Posterior vena cava (tissue), 2 donors: Measurements from ENCODE around the gene PARD3B. TPM values are rescaled to one million over a fixed set of nuclear protein-coding genes. Genes with fewer than 3 reads are reported as not detected.

Source experiments
- DNase-seq: peaks from one replicate; pipeline ENCODE4 v3.0.0-alpha.2; 2020; ENCODE audit warnings: low spot score
- intact Hi-C, 2 donors: fragments of 100-400 bp; cut with DNase I; formaldehyde crosslinking; loops; one replicate each; pipeline versions ENCODE4 v1.14.1 to v1.14.2; 2022 to 2023
- total RNA-seq, 2 donors: library from RNA; stranded (reverse); fragmentation: NEBNext Ultra II Directional; extraction: Animal tissue kit (Norgen Biotek cat#: 25700); gene quantifications; one replicate each; pipeline ENCODE4 v1.2.1, GENCODE V29; 2021
- donor health status: DM: yes; HTN: yes; CAD: no.
- donor health status: DM: yes; HTN: yes; CAD: no.

Gene PARD3B
- total RNA-seq, 2 donors from 2014 or later: 37.0 to 48.1 TPM

GRCh38 chr2:204578928-204579598 lies 33.8 kb downstream of the PARD3B start:
- intact Hi-C loops: no loop called here
- no peak for DNase-seq

DNA sequence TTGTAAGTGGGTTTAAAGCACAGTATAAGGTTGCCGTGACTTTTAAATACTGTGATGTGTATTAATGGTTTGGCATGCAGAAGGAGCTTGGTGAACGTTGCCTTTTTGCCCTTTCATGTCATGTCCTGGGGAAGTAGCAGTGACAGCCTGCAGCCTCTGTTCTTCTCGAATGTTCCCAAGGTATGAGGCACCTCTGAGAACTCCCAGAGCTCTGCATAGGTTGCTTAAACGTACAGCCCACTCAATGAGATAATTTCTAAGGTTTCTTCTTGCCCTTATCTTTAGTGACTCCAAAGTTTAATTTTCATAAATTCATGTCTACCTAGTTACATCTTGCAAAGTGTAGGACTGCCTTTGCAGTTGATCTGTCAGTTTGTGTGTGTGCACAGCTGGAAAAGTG lies 36.7 kb downstream of the PARD3B start:
- no peak for DNase-seq
- intact Hi-C loops: no loop called here

- intact Hi-C loops: no loop called here
Observed at GRCh38 chr2:204583773-204584172, 38.5 kb downstream of the PARD3B start.

DNA sequence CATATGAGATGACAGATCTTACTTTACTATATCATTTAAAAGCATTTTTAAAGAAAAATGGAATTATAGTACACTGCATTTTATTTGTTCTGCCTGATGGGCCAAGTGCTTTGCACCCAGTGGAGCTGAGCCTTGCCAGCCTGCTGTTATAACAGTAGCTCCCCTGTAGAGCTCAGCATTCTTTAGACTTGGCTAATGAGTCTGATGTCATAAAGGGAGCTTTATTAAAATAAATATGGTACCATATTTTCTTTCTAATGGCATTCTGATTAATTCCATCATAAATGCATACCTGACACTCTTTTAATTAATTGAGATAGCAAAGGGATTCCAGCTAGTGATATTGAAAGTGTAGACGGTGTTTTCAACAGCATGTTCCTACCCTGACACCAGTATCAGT lies 40.7 kb downstream of the PARD3B start:
- intact Hi-C loops: no loop called here
- no peak for DNase-seq

More at GRCh38 chr2:204583773-204584172, 38.5 kb downstream of the PARD3B start:
- DNase-seq: no peak

DNA sequence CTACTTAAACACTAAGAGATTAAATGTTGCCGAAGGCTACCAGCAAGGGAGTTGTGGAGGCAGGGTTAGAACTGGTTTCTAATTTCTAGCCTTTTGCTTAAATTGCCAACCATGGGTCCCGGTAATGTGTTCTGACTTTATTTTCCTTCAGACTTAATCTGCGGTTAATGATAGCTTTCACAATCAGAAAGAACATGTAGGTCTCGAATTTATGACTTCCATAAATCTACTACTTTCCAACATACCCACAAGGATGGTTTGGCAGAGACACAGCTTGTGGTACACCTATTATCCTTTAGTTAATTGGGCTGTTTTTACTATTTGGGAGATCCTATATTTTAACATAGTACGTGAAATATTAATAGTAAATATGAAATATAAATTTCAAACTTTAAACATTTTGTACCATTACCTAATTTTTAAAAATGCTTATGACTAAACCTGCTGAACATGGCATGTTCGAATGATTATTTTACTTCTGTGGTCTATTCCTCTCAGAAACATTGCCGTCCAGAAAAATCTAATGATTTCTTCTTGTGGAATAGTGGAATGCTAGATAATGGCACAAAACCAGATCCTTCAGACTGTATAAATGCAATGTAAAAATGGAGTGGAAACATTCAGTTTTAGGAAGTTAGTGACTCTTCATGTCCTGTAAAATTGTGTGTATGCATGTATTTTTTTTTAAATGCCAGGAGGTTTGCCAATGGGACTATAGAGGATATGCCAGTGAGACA lies 41.3 kb downstream of the PARD3B start:
- DNase-seq: no peak
- intact Hi-C loops: no loop called here

DNA sequence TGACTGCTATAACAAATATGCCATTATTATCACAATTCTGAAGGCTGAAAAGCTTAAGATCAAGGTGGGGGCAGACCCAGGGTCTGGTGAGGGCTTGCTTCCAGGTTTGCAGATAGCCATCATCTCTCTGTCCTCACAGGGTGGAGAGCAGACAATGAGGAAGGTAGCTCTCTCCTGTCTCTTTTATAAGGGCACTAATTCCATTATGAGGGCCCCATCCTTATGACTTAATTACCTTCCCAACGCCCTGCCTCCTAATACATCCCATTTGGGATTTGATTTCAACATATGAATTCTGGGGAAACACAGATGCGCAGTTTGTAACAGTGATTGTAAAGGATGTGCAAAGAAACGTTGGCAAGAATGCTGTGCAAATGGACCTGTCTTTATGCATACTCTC lies 44.8 kb downstream of the PARD3B start:
- intact Hi-C loops: no loop called here
- no peak for DNase-seq

DNA sequence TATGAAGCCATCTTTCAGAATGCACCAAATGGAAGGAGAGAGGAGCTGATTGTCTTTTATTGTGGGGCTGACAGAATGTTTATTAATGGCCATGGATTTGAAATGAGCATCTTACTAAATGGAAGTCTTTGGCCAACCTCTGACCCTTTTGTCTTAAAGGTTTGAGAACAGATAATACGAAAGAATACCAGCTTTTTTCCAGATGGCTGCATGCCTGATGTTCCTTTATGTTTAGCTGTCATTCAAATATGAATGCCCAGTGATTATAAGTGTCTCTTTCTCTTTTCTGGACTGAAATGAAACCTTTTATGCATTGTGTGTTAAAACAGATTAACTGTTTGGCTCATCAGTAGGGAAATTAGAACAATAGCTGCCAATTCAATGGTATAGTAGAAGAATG lies 46.0 kb downstream of the PARD3B start:
- intact Hi-C loops: no loop called here
- DNase-seq: no peak

DNA sequence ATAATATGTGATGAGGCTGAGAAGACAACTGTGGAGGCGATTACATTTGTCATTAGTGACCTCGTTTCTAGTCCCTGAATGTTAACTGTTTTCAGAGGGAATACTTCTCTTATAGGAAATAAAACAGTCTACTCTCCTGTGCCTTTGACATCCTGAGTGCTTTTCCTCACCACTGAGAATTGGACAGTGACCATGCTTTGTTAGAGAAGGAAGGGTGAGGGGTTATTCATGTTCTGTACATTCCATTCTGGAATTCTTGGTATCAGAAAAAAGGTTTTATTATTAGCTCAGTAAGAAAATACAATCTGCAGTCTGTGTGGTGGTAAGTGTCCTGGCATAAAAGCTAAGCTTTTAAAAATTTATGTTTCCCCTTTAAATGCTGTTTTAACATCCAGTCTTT lies 58.8 kb downstream of the PARD3B start:
- no peak for DNase-seq
- intact Hi-C loops: no loop called here

GRCh38 chr2:204608237-204608939 lies 63.1 kb downstream of the PARD3B start:
- intact Hi-C loops: no loop called here
- DNase-seq: no peak

DNA sequence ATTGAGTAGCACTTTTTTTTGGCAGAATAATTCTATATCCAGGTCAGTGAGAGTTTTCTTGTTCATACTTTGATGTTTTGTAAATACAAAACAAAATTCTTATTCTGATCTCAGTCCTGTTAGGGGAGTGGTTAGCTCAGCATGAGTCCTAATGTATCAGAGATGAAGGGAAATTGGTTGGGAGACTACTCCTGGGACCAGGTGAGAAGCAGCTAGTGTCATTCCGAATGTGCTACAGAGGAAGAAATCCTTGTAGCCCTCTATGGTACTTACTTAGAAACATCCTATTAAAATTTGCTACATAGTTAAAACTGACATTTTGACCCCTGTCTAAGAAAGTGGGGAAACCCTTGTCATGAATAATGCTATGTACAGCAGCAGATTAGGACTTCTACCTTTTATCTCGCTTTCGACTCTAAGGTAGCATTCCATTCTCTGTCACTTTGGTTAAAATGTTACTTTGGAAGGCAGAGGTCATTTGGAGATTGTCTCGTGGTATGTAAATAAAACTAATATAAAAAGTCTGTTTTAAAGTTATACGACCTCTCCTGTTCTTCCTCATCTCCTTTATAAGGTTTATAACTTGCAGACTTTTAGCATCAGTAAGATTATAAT lies 65.8 kb downstream of the PARD3B start:
- no peak for DNase-seq
- intact Hi-C loops: no loop called here

DNA sequence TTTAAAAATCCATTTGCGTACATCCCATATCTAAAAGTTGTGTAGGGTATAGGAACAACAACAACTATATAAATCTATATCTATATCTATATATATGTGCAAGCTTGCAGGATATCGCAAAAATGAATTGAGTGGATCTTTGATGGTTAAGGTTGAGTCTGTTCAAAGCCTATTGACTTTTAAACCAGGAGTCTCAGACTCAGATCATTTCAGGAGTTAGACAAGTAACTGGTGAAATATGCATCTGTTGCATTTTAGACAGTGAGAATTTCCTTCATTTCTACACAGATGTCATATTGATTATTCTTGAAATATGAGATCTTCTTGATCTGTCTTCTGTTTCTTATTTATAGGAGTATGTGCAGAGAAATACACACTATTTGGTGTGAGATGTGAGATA lies 66.5 kb downstream of the PARD3B start:
- no peak for DNase-seq
- intact Hi-C loops: no loop called here

- intact Hi-C loops: no loop called here
- DNase-seq: no peak
Observed at GRCh38 chr2:204613635-204614034, 68.4 kb downstream of the PARD3B start.

- DNase-seq: no peak
- intact Hi-C loops: no loop called here
Observed at GRCh38 chr2:204615456-204615855, 70.2 kb downstream of the PARD3B start.

DNA sequence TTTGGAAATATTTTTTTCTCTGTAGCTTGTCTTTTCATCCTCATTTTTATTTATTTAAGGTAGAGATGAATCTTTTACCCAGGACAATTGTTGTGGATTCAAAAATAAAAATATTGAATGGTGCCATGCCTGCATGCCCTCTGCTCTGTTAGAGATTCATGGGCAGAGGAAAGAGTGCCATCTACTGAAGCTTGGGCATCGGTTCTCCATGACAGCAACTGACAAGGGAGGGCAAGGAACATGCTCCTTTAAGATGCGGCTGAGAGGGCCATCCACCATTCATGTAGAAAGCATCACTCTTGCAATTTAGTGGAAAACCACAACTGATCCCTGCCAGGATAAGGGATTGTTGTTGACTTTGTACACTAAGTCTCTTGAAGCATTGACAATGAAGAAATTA lies 79.9 kb downstream of the PARD3B start:
- DNase-seq: no peak
- intact Hi-C loops: no loop called here

DNA sequence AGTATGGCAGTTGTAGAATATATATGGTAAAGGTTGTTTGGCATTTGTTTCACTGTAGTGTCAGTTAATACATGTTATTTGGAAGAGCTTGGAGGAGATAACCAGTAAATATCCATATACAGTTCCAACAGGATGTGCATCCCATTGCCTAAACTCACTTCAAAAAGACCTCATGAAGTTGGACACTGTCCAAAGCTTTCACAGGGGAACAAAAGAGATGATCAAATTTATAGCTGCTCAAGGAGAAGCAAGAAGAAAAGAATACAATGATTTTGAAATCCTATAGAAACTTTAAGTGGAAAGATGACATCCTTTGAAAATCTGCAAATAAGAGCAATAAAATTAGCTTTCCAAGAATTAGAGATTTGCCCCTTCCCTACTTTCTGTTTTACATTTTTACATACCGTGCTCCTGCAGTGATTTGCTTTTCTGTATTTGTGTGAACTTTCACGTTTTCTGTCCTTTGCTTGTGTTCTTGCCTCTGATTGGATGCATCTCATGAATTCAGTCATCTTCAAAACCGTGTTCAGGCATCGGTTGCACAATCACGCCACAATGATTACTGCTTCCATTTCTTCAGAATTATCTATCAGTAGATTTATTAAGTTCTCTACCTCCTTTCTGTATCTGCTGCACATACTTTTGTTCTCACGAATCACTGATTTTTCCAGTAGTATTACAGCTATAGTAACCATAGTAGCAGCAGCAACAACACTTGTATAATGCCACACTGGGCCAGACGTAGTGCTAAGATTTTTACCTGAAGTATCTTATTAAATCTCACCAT lies 83.8 kb downstream of the PARD3B start:
- intact Hi-C loops: no loop called here
- DNase-seq: no peak

- intact Hi-C loops: no loop called here
- no peak for DNase-seq
Observed at GRCh38 chr2:204632410-204632809, 87.1 kb downstream of the PARD3B start.

- intact Hi-C loops: loop anchor here in 1 of 2 donors (2.0 kb wide), 1 partner anchor 76 kb away; no protein-coding TSS in a partner anchor
- no peak for DNase-seq
Observed at GRCh38 chr2:204634564-204634963, 89.3 kb downstream of the PARD3B start.

GRCh38 chr2:204635478-204635877 lies 90.2 kb downstream of the PARD3B start:
- DNase-seq: no peak
- intact Hi-C loops: loop anchor here in 1 of 2 donors (2.0 kb wide), 1 partner anchor 77 kb away; no protein-coding TSS in a partner anchor
